Gastroesophageal sphincter (tissue), 4 donors: ENCODE data around the gene FOXO1. TPM values are rescaled to one million over a fixed set of nuclear protein-coding genes. Genes with fewer than 3 reads are reported as not detected.

ENCODE experiments used
- ATAC-seq: fragments of 150-250 bp; one replicate; pipeline ENCODE4 v1.9.1; 2016; ENCODE audit warnings: mild to moderate bottlenecking, moderate library complexity
- H3K27ac ChIP-seq, 4 donors: fragments of 200-600 bp; sonication (generic) in 3 of 4; 1 replicate in 3 of 4; 2 replicates in 1 of 4; pipeline ENCODE4 v1.5.1; 2016 to 2019
- H3K27me3 ChIP-seq: fragments of 200-600 bp; sonication (generic); one replicate; pipeline ENCODE4 v1.5.1; 2019
- H3K36me3 ChIP-seq, 2 donors: fragments of 200-600 bp; sonication (generic); one replicate each; pipeline ENCODE4 v1.5.1; 2019; ENCODE audit warnings: control low read depth in 1 of 2
- H3K4me1 ChIP-seq, 3 donors: fragments of 200-600 bp; sonication (generic); 1 replicate in 2 of 3; 2 replicates in 1 of 3; pipeline ENCODE4 v1.5.1; 2016 to 2019; ENCODE audit warnings: control low read depth in 2 of 3
- H3K4me3 ChIP-seq, 2 donors: fragments of 200-600 bp; sonication (generic); one replicate each; pipeline ENCODE4 v1.5.1; 2019; ENCODE audit warnings: mild to moderate bottlenecking in 1 of 2, moderate library complexity in 1 of 2
- H3K9me3 ChIP-seq, 3 donors: fragments of 200-600 bp; sonication (generic); one replicate each; pipeline ENCODE4 v1.5.1; 2017 to 2019; ENCODE audit warnings: control low read depth in 2 of 3
- CTCF ChIP-seq, 4 experiments: fragments of 200-600 bp in 2 of 4; fragments of 450-650 bp in 2 of 4; sonication (generic) in 1 of 4; IDR thresholded peaks; one replicate each; pipeline ENCODE4 v1.5.1; 2017 to 2019; ENCODE audit warnings: antibody characterized with exemption in 4 of 4, mild to moderate bottlenecking in 2 of 4, moderate library complexity in 2 of 4
- EP300 ChIP-seq: sonication (generic); formaldehyde crosslinking; IDR thresholded peaks from one replicate; pipeline ENCODE4 v1.6.1; 2017; ENCODE audit warnings: antibody characterized with exemption, mild to moderate bottlenecking
- POLR2A ChIP-seq, 2 donors: fragments of 450-650 bp; IDR thresholded peaks; one replicate each; pipeline ENCODE4 v1.6.1; 2017; ENCODE audit warnings: antibody characterized with exemption in 2 of 2, mild to moderate bottlenecking in 2 of 2, moderate library complexity in 1 of 2
- POLR2AphosphoS5 ChIP-seq: sonication (generic); formaldehyde crosslinking; IDR thresholded peaks from one replicate; pipeline ENCODE4 v1.6.1; 2017; ENCODE audit warnings: antibody characterized with exemption
- WGBS, 2 donors: methylation state at CpG; one replicate each; pipeline ENCODE4 v1.1.5; 2018; ENCODE audit warnings: low coverage in 1 of 2; 5-methylcytosine and 5-hydroxymethylcytosine counted together
- total RNA-seq, 4 donors: library from RNA; depleted of rRNA; stranded (reverse); fragments of >200 nt; gene quantifications; one replicate each; pipeline ENCODE4 v1.1.0, GENCODE V29; 2016

FOXO1 gene
- total RNA-seq, 4 donors from 2014 or later: 52.4 to 72.2 (median 59.5) TPM

GRCh38 chr13:40550130-40550529 lies 116.3 kb downstream of the FOXO1 start:
- WGBS, 2 donors: 100% methylated on average over 1 of the region's 2 CpGs; no CpG with 5 or more reads in 1 of the 2 donors
- TF ChIP-seq POLR2AphosphoS5: no peak
- H3K9me3 ChIP-seq: no peaks in the 10 kb centered on the region
- H3K27ac ChIP-seq: no peak overlapping the region
- no peak overlapping the region for H3K4me3 ChIP-seq
- no peak for ATAC-seq
- no peaks in the 10 kb centered on the region for H3K27me3 ChIP-seq
- no peaks in the 10 kb centered on the region for H3K36me3 ChIP-seq
- peaks cover 0 to 48% (median 10%) of the 10 kb centered on the region in 3 donors for H3K4me1 ChIP-seq

GRCh38 chr13:40549500-40550094 lies 116.8 kb downstream of the FOXO1 start:
- no peaks in the 10 kb centered on the region for H3K27me3 ChIP-seq
- TF ChIP-seq EP300 (no peak), CTCF (IDR thresholded peaks at IDR 0.05) (no peak), POLR2AphosphoS5 (no peak)
- H3K4me3 ChIP-seq: no peak overlapping the region
- H3K27ac ChIP-seq: peak overlapping the region in 1 of 4 donors; percentile 29
- H3K9me3 ChIP-seq: no peaks in the 10 kb centered on the region
- peak; percentile 81 for ATAC-seq
- peaks cover 0 to 44% (median 10%) of the 10 kb centered on the region in 3 donors for H3K4me1 ChIP-seq
- H3K36me3 ChIP-seq: no peaks in the 10 kb centered on the region

- Histone ChIP-seq H3K36me3 (no peaks in the 10 kb centered on the region), H3K27me3 (no peaks in the 10 kb centered on the region), H3K9me3 (no peaks in the 10 kb centered on the region), H3K4me1 (peaks cover 0 to 31% (median 10%) of the 10 kb centered on the region in 3 donors), H3K27ac (peak overlapping the region in 1 of 4 donors; percentile 26), H3K4me3 (no peak overlapping the region)
- 33% methylated on average over 2 of the region's 2 CpGs; no CpG with 5 or more reads in 1 of the 2 donors for WGBS, 2 donors
- ATAC-seq: no peak
- no peak for TF ChIP-seq POLR2AphosphoS5
- no peak for TF ChIP-seq EP300
- no peak for TF ChIP-seq CTCF (IDR thresholded peaks at IDR 0.05)
Measured at GRCh38 chr13:40547591-40548315, 118.7 kb downstream of the FOXO1 start.

GRCh38 chr13:40546047-40546446 lies 120.4 kb downstream of the FOXO1 start:
- no peak for ATAC-seq
- H3K36me3 ChIP-seq: no peaks in the 10 kb centered on the region
- no peaks in the 10 kb centered on the region for H3K9me3 ChIP-seq
- no peak overlapping the region for H3K4me3 ChIP-seq
- no peaks in the 10 kb centered on the region for H3K27me3 ChIP-seq
- no peak for TF ChIP-seq POLR2AphosphoS5
- TF ChIP-seq CTCF (IDR thresholded peaks at IDR 0.05): no peak
- no peak for TF ChIP-seq EP300
- no peak for TF ChIP-seq POLR2A (IDR thresholded peaks at IDR 0.05)
- WGBS, 2 donors: 79 to 100% methylated on average over 3 of the region's 7 CpGs
- no peak overlapping the region for H3K27ac ChIP-seq
- H3K4me1 ChIP-seq: peaks cover 0 to 28% (median 10%) of the 10 kb centered on the region in 3 donors

GRCh38 chr13:40540328-40541044 lies 126.0 kb downstream of the FOXO1 start:
- TF ChIP-seq POLR2AphosphoS5: no peak
- TF ChIP-seq POLR2A (IDR thresholded peaks at IDR 0.05): no peak
- no peak for TF ChIP-seq EP300
- no peak for TF ChIP-seq CTCF (IDR thresholded peaks at IDR 0.05)
- Histone ChIP-seq H3K27ac (peak overlapping the region in 3 of 4 donors; percentile 17 to 64 (median 49)), H3K9me3 (no peaks in the 10 kb centered on the region), H3K36me3 (no peaks in the 10 kb centered on the region), H3K4me3 (no peak overlapping the region), H3K4me1 (peaks cover 3 to 17% (median 9%) of the 10 kb centered on the region in 3 donors), H3K27me3 (no peaks in the 10 kb centered on the region)
- 56% methylated on average over 8 of the region's 8 CpGs for WGBS, 2 donors
- peak; percentile 70 for ATAC-seq
